Stomach (tissue), 4 donors: Measurements from ENCODE around the gene KNOP1.

Experiments used
- EP300 ChIP-seq: sonication (generic); formaldehyde crosslinking; IDR thresholded peaks from one replicate; pipeline ENCODE4 v1.6.1; 2017; ENCODE audit warnings: antibody characterized with exemption
- TF ChIP-seq, protein P1 (sequence below), 7 experiments: fragments of 450-650 bp in 4 of 7; fragments of 200-600 bp in 3 of 7; sonication (generic) in 3 of 7; IDR thresholded peaks; one replicate each; pipeline ENCODE4 v1.5.1; 2016 to 2019; ENCODE audit warnings: antibody characterized with exemption in 7 of 7, control low read depth in 2 of 7, mild to moderate bottlenecking in 1 of 7

DNA sequence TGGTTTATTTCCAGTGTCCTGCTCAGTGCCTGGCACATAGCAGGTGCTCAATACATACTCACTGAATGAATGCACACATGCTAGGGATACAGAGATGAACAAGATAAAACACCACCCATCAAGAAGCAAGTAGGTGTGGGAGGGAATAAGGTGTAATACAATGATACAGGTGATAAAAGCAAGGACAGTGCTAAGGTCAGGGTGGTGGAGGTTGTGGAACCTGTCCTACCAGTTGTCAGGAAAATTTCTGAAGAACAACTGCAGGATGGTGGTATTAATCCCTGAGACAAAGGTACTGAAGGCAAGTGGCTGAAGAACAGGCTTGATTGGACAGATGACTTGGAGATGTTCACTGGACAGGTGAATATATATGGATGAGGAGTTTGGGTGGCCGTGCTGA, 1.8 kb downstream of the KNOP1 start:
- TF ChIP-seq, protein P1, sequence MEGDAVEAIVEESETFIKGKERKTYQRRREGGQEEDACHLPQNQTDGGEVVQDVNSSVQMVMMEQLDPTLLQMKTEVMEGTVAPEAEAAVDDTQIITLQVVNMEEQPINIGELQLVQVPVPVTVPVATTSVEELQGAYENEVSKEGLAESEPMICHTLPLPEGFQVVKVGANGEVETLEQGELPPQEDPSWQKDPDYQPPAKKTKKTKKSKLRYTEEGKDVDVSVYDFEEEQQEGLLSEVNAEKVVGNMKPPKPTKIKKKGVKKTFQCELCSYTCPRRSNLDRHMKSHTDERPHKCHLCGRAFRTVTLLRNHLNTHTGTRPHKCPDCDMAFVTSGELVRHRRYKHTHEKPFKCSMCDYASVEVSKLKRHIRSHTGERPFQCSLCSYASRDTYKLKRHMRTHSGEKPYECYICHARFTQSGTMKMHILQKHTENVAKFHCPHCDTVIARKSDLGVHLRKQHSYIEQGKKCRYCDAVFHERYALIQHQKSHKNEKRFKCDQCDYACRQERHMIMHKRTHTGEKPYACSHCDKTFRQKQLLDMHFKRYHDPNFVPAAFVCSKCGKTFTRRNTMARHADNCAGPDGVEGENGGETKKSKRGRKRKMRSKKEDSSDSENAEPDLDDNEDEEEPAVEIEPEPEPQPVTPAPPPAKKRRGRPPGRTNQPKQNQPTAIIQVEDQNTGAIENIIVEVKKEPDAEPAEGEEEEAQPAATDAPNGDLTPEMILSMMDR (IDR thresholded peaks at IDR 0.05) = no peak
- TF ChIP-seq EP300 = no peak
